Suprapubic skin (tissue), 3 donors: ENCODE results near the gene CNPY4.

Source experiments
- EP300 ChIP-seq: sonication (generic); formaldehyde crosslinking; IDR thresholded peaks from one replicate; pipeline ENCODE4 v1.6.1; 2017; ENCODE audit warnings: antibody characterized with exemption
- TF ChIP-seq, protein P1 (sequence below), 2 donors: fragments of 200-600 bp in 1 of 2; fragments of 450-650 bp in 1 of 2; sonication (generic) in 1 of 2; IDR thresholded peaks; one replicate each; pipeline ENCODE4 v1.5.1; 2016 to 2019; ENCODE audit warnings: antibody characterized with exemption in 2 of 2, mild to moderate bottlenecking in 1 of 2, moderate library complexity in 1 of 2

GRCh38 chr7:100082978-100083377 is 36.5 kb upstream of the CNPY4 start:
- TF ChIP-seq, protein P1, sequence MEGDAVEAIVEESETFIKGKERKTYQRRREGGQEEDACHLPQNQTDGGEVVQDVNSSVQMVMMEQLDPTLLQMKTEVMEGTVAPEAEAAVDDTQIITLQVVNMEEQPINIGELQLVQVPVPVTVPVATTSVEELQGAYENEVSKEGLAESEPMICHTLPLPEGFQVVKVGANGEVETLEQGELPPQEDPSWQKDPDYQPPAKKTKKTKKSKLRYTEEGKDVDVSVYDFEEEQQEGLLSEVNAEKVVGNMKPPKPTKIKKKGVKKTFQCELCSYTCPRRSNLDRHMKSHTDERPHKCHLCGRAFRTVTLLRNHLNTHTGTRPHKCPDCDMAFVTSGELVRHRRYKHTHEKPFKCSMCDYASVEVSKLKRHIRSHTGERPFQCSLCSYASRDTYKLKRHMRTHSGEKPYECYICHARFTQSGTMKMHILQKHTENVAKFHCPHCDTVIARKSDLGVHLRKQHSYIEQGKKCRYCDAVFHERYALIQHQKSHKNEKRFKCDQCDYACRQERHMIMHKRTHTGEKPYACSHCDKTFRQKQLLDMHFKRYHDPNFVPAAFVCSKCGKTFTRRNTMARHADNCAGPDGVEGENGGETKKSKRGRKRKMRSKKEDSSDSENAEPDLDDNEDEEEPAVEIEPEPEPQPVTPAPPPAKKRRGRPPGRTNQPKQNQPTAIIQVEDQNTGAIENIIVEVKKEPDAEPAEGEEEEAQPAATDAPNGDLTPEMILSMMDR (IDR thresholded peaks at IDR 0.05), result no peak
- no peak for TF ChIP-seq EP300
